NCI-H146 (cell line): ENCODE measurements around the gene NLRX1.
"Not testable (repeated sequence)": the region's sequence is repeated elsewhere in the genome, so short reads cannot be mapped to it uniquely, and the experiment has no call there.

Source experiments
- DNase-seq: peaks from one replicate; lab custom pipeline; 2025; lab: John Stamatoyannopoulos, UW

Gene NLRX1

GRCh38 chr11:119168471-119169281 is at the start of gene NLRX1:
Gene NLRX1, plus strand, starts transcription at chr11:119168725. Its CDS starts 2,679 bp downstream, at chr11:119171404.
- DNase-seq = peak; percentile 84

GRCh38 chr11:119118946-119119345 is 49.6 kb upstream of the NLRX1 start:
- no peak for DNase-seq

- peak; percentile 82 for DNase-seq
These were observed 47.9 kb upstream of the NLRX1 start for GRCh38 chr11:119120639-119121007.

- peak; percentile 100 for DNase-seq
These were observed 47.3 kb upstream of the NLRX1 start, which contains the start of gene HINFP for GRCh38 chr11:119121008-119121810. Gene HINFP, plus strand, starts transcription at chr11:119121580. Its CDS starts 5,365 bp downstream, at chr11:119126945.

GRCh38 chr11:119121811-119122124 is 46.8 kb upstream of the NLRX1 start:
- no peak for DNase-seq

GRCh38 chr11:119125821-119126220 is 42.7 kb upstream of the NLRX1 start:
- DNase-seq = no peak

GRCh38 chr11:119126675-119127268 is 41.8 kb upstream of the NLRX1 start:
- no peak for DNase-seq

GRCh38 chr11:119130662-119131061 is 37.9 kb upstream of the NLRX1 start:
- DNase-seq = no peak

- DNase-seq = no peak
These were observed 34.0 kb upstream of the NLRX1 start for GRCh38 chr11:119134389-119134978.

- DNase-seq = not testable (repeated sequence)
These were observed 29.2 kb upstream of the NLRX1 start for GRCh38 chr11:119139276-119139675.

GRCh38 chr11:119144825-119145486 is 23.6 kb upstream of the NLRX1 start:
- DNase-seq = peak; percentile 90

- no peak for DNase-seq
These were observed 23.0 kb upstream of the NLRX1 start for GRCh38 chr11:119145551-119145950.

GRCh38 chr11:119147604-119148333 is 20.8 kb upstream of the NLRX1 start:
- peak; percentile 16 for DNase-seq

GRCh38 chr11:119148720-119149017 is 19.9 kb upstream of the NLRX1 start:
- DNase-seq = no peak

- DNase-seq = peak; percentile 51
These were observed 19.3 kb upstream of the NLRX1 start, which contains the start of gene ABCG4 for GRCh38 chr11:119149018-119149785. Gene ABCG4, plus strand, starts transcription at chr11:119149052. Its CDS starts 914 bp downstream, at chr11:119149966.

- DNase-seq = no peak
These were observed 18.7 kb upstream of the NLRX1 start for GRCh38 chr11:119149786-119150275.

- DNase-seq = no peak
These were observed 16.5 kb upstream of the NLRX1 start for GRCh38 chr11:119152043-119152442.

- no peak for DNase-seq
These were observed 15.9 kb upstream of the NLRX1 start for GRCh38 chr11:119152604-119153003.

GRCh38 chr11:119153049-119153818 is 15.3 kb upstream of the NLRX1 start:
- DNase-seq = no peak
